Measurements from ENCODE around the gene ADGRA1.
"Not testable (repeated sequence)": the region's sequence is repeated elsewhere in the genome, so short reads cannot be mapped to it uniquely, and the experiment has no call there.

Gene ADGRA1

GRCh38 chr10:133150226-133150625 is 62.5 kb downstream of the ADGRA1 start:
- ChIA-PET POLR2A (no interaction called here), CTCF (no interaction called here)
- H3K4me3 ChIP-seq (ENCODE audit: low read depth, low read length) = no peak overlapping the region
- DNase-seq (ENCODE audit: low read depth, low spot score) = no peak
- TF ChIP-seq CTCF (IDR thresholded peaks at IDR 0.05; ENCODE audit: insufficient read depth, low read length, missing control alignments) = no peak

GRCh38 chr10:133150656-133151055 is 62.9 kb downstream of the ADGRA1 start:
- POLR2A ChIA-PET = no interaction called here
- TF ChIP-seq CTCF (IDR thresholded peaks at IDR 0.05; ENCODE audit: insufficient read depth, low read length, missing control alignments) = no peak
- no peak overlapping the region for H3K4me3 ChIP-seq (ENCODE audit: low read depth, low read length)
- CTCF ChIA-PET = no interaction called here
- no peak for DNase-seq (ENCODE audit: low read depth, low spot score)

GRCh38 chr10:133151071-133151470 is 63.3 kb downstream of the ADGRA1 start:
- CTCF ChIA-PET; POLR2A ChIA-PET; H3K4me3 ChIP-seq (ENCODE audit: low read depth, low read length); DNase-seq (ENCODE audit: low read depth, low spot score): not testable (repeated sequence)

GRCh38 chr10:133151543-133151972 is 63.8 kb downstream of the ADGRA1 start:
- no peak overlapping the region for H3K4me3 ChIP-seq (ENCODE audit: low read depth, low read length)
- POLR2A ChIA-PET = no interaction called here
- DNase-seq (ENCODE audit: low read depth, low spot score) = no peak

GRCh38 chr10:133154411-133154810 is 66.7 kb downstream of the ADGRA1 start:
- TF ChIP-seq CTCF (IDR thresholded peaks at IDR 0.05; ENCODE audit: insufficient read depth, low read length, missing control alignments) = no peak
- H3K4me3 ChIP-seq (ENCODE audit: low read depth, low read length) = no peak overlapping the region
- POLR2A ChIA-PET = no interaction called here
- DNase-seq (ENCODE audit: low read depth, low spot score) = no peak
- CTCF ChIA-PET = no interaction called here

More at GRCh38 chr10:133151543-133151972, 63.8 kb downstream of the ADGRA1 start:
- no peak for TF ChIP-seq CTCF (IDR thresholded peaks at IDR 0.05; ENCODE audit: insufficient read depth, low read length, missing control alignments)
- CTCF ChIA-PET = no interaction called here

GRCh38 chr10:133154996-133155778 is 67.5 kb downstream of the ADGRA1 start:
- CTCF ChIA-PET = no interaction called here
- no peak for DNase-seq (ENCODE audit: low read depth, low spot score)
- no peak for TF ChIP-seq CTCF (IDR thresholded peaks at IDR 0.05; ENCODE audit: insufficient read depth, low read length, missing control alignments)

More at GRCh38 chr10:133154996-133155778, 67.5 kb downstream of the ADGRA1 start:
- H3K4me3 ChIP-seq (ENCODE audit: low read depth, low read length) = no peak overlapping the region
- POLR2A ChIA-PET = no interaction called here

All from AG04449 (cell line).